Ramos (cell line): ENCODE measurements around the gene SUFU.
"Not testable (repeated sequence)": the region's sequence is repeated elsewhere in the genome, so short reads cannot be mapped to it uniquely, and the experiment has no call there.

ENCODE experiments used
- in situ Hi-C: fragments of 300-500 bp; cut with MboI; formaldehyde crosslinking; loops from one replicate; pipeline ENCODE4 v1.14.3; 2022; ENCODE audit warnings: low sequenced_read_pairs; ENCODE audit not compliant: unreplicated experiment

SUFU gene

GRCh38 chr10:102476466-102477141 is 27.2 kb upstream of the SUFU start:
- in situ Hi-C loops, result no loop called here

DNA sequence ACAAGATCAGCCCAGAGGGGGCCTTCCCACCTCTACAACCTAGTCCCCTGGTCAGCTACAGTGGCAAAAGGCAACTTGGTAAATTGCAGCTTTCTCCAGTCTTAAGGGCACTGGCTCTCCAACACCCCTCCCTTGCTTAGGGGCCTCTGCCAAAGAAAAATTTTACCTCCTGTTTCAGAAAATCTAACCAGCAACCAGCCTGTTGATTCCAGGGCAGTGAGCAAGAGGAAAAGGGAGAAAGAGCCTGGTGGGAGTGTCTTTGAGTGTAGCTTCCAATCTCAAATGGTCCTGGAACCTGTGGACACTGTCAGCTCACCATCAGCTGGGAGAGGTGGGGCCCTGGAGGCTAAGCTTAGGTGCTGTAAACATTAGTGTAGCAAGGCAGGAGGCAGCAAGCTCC is 24.1 kb upstream of the SUFU start:
- in situ Hi-C loops, result no loop called here

DNA sequence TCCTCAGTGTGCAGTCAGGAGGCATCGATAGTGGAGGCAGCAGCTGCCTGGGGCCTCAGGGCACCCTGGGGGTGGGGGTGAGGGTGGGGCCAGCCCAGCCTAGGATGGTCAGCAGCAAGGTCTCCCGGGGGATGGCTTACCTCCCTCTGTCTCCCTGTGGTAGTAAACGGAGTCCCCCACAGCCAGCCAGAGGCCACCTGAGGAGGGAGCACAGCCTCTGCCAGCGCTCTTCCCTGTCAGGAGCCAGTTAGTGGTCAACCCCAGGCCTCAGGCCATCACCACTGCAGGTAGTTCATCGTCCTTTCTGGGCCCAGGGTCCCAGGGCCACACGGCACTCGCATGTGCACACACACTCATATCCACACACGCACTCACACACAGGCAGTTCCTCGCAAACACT is 23.4 kb upstream of the SUFU start:
- in situ Hi-C loops, result no loop called here

GRCh38 chr10:102484021-102484420 is 19.8 kb upstream of the SUFU start:
- in situ Hi-C loops, result no loop called here

GRCh38 chr10:102485093-102485784 is 18.5 kb upstream of the SUFU start:
- in situ Hi-C loops, result no loop called here

DNA sequence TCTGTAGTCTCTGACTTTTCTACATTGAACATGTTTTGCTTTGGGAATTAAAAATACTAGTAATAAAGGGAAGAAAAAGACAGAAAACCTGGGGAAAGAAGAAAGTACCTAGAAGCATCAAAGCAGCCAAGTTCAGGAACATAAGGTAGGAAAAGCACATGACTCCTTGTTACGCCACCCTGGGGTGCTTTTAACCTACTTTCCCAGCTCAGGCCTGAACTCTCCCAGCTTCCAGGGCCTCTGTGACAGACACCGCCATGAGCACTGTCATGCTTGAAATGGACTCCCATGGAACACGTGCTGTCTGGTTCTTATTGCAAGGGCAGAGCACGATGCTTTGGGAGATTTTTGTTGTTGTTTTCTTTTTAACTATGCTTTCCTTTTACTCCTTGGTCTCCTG is 12.6 kb upstream of the SUFU start:
- in situ Hi-C loops, result no loop called here

DNA sequence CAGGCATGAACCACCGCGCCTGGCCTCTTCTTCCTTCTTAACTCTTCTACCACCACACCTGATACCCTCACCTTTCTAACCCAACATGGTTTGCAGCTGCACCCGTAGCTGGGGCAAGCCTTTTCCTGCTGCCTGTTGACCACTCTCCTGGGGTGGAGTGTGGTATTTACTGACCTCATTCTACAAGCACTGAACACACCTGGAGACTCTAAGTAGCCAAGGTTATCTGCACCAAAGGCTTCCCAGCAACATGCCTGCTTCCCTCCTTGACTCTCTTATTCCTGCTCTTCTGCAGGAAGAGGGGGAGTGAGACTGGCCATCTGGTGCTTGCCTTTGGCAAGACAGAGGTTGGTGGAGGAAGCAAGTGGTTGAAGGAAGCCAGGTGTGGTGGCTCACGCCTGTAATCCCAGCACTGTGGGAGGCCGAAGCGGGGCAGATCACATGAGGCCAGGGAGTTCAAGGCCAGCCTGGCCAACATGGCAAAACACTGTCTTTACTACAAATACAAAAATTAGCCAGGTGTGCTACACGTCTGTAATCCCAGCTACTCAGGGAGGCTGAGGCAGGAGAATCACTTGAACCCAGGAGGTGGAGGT is 11.3 kb upstream of the SUFU start:
- in situ Hi-C loops, result no loop called here

GRCh38 chr10:102492983-102493382 is 10.8 kb upstream of the SUFU start:
- in situ Hi-C loops, result no loop called here

DNA sequence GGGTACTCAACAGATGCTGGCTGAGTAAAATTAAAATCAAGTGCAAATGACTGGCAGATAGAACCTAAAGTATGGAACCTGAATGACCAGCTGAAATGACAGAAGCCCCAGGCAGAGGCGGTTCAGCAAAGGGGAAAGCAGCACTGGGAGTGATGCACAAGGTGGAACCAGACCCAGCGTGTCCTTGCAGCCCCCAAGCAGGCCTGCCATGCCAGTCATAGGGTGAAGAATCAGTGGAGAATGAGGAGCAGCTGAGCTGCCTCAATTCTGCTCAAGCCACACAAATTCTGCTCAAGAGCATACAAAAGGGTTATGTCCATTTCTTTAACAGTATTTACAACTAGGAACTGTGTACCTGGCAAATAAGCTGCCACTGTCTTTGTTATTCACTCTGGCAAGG is 10.0 kb upstream of the SUFU start:
- in situ Hi-C loops, result no loop called here

GRCh38 chr10:102497545-102497944 is 6.2 kb upstream of the SUFU start:
- in situ Hi-C loops, result no loop called here

- in situ Hi-C loops, result no loop called here
These were observed 4.4 kb upstream of the SUFU start for GRCh38 chr10:102499356-102499755.

DNA sequence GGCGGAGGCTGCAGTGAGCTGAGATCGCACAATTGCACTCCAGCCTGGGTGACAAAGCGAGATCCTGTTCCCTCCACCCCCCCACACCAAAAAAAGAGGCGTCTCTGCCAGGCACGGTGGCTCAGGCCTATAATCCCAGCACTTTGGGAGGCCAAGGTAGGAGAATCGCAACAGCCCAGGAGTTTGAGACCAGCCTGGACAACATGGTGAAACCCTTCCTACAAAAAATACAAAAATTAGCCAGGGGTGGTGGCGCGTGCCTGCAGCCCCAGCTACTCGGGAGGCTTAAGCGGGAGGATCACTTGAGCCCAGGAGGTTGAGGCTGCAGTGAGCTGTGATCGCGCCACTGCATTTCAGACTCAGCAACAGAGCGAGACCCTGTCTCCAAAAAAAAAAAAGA is 3.1 kb upstream of the SUFU start:
- in situ Hi-C loops, result not testable (repeated sequence)

DNA sequence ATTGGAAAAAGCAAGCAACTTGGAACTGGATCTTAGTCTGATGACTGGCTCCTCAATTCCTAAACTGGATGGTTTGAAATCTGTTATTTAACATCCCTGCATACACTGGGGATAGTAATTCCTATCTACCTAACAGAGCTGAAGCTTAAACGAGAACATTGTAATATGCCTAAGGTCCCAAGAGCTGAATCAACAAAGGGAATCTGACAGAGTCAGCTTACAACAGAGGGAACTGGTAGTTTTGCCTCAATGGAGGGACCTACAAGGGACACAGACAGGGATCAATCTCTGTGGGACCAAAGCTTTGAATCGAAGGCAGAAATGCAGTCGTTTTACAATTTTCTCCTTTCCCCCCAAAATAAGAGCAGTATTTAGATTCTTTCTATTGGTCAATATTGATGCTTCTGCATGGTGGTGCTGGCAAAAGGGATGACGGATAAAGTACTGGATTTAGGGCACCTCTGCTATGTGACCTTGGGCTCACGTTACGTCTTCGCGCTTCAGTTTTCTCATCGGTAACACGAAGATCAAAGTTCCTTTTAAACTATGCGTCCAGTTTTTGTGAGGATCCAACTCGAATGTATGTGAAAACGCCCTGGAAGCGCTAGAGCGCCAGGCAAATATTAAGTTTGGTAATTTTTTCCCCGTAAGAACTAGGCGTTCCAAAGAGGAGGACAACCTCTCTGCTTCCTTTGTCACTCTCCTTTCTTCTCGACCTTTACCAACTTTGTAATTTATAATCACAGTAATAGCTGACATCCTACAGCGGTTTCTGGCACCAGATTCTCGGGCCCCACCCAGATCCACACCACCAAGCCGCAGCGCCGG is 2.4 kb upstream of the SUFU start:
- in situ Hi-C loops, result no loop called here

- in situ Hi-C loops, result no loop called here
These were observed 1.8 kb upstream of the SUFU start for GRCh38 chr10:102502029-102502336.

GRCh38 chr10:102502337-102503151 is 1.2 kb upstream of the SUFU start, which contains the start of gene ACTR1A:
TSS of gene ACTR1A (minus strand) at chr10:102502712. CDS start at chr10:102502647, 65 bp downstream.
- in situ Hi-C loops, result no loop called here

- in situ Hi-C loops, result no loop called here
These were observed 605 bp downstream of the SUFU start for GRCh38 chr10:102504179-102504975.

DNA sequence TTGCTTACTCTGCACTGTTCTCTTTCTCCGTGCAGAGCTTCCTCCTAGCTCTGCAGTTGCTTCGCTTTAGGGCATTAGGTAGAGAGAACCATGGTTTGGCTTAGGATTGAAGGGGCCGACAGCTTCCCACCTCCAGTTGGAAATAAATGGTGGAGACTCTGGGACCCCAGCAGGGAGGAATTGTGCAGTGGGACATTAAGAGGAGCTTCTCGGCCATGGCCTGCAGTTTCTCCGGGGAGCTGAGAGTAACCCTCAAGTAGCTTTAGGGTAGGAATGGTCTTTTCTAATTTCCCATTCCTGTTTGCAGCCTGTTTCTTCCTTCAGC is 1.2 kb downstream of the SUFU start:
- in situ Hi-C loops, result no loop called here

- in situ Hi-C loops, result no loop called here
These were observed 1.8 kb downstream of the SUFU start for GRCh38 chr10:102505462-102506115.

DNA sequence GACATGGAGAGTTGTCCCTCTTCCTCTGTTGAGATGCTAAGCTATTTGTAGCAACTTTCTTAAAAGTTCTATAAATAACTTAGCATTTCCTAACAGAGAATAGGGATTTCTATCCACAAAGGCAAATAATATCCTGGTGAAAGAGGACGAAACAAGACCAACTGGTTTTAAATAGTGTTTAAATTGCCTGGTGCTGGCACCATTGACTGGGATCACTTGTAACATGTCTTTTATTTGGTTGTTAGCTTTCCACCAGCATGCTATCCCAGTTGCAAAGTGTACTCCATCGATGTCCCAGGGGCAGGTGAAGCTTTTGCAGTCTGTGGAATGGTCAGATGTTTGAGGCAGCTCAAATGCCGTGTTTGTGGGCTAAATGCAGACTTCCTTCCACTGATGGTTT is 3.7 kb downstream of the SUFU start:
- in situ Hi-C loops, result no loop called here
